Caco-2 (cell line): ENCODE results near the gene MINDY3. TPM values are rescaled to one million over a fixed set of nuclear protein-coding genes. Genes with fewer than 3 reads are reported as not detected.

Experiments used
- BruUV-seq: library from RNA; stranded (reverse); fragments of 400-500 nt; replicated peaks from 2 replicates; lab custom pipeline; 2021; lab: Mats Ljungman, UMichigan
- CTCF ChIA-PET: fragments of 300-600 bp; sonication (Branson Sonifier 250); formaldehyde crosslinking; loops from one replicate; lab custom pipeline; 2022; ENCODE audit warnings: antibody characterized with exemption; lab: Charles Lee
- POLR2A ChIA-PET: fragments of 300-600 bp; sonication (Branson Sonifier 250); formaldehyde crosslinking; loops from one replicate; lab custom pipeline; 2022; ENCODE audit warnings: antibody characterized with exemption; lab: Charles Lee
- DNase-seq, 2 experiments: peaks; one replicate each; pipeline versions ENCODE4 v3.0.0 to v3.0.0-alpha.2; 2020 to 2022
- H3K27me3 ChIP-seq: replicated peaks from 2 replicates; pipeline ENCODE4 v1.6.0; 2011; ENCODE audit warnings: low read length; ENCODE audit not compliant: control insufficient read depth, insufficient read depth
- H3K36me3 ChIP-seq: 2 replicates; pipeline ENCODE4 v1.5.1; 2011; ENCODE audit warnings: low read length; ENCODE audit not compliant: control insufficient read depth, insufficient read depth
- H3K4me1 ChIP-seq: fragments of 250-450 bp; sonication (Bioruptor Pico); 2 replicates; pipeline ENCODE4 v1.5.1; 2020; ENCODE audit warnings: mild to moderate bottlenecking
- H3K4me3 ChIP-seq: 2 replicates; pipeline ENCODE4 v1.5.1; 2011; ENCODE audit warnings: low read depth, mild to moderate bottlenecking, control low read depth, low read length
- H3K9me3 ChIP-seq: fragments of 250-450 bp; sonication (Bioruptor Pico); 2 replicates; pipeline ENCODE4 v1.5.1; 2020; ENCODE audit warnings: mild to moderate bottlenecking, moderate library complexity
- H3K27ac Mint-ChIP-seq: one replicate; pipeline ENCODE4 v1.8.0; 2022; ENCODE audit warnings: mixed read lengths; ENCODE audit not compliant: unreplicated experiment
- H3K27me3 Mint-ChIP-seq: one replicate; pipeline ENCODE4 v1.8.0; 2022; ENCODE audit warnings: mixed read lengths; ENCODE audit not compliant: insufficient read depth, unreplicated experiment
- H3K36me3 Mint-ChIP-seq: one replicate; pipeline ENCODE4 v1.8.0; 2022; ENCODE audit warnings: mild to moderate bottlenecking, mixed read lengths; ENCODE audit not compliant: insufficient read depth, unreplicated experiment
- H3K4me1 Mint-ChIP-seq: one replicate; pipeline ENCODE4 v1.8.0; 2022; ENCODE audit warnings: low read depth, mixed read lengths; ENCODE audit not compliant: unreplicated experiment
- H3K4me3 Mint-ChIP-seq: one replicate; pipeline ENCODE4 v1.8.0; 2022; ENCODE audit warnings: mild to moderate bottlenecking, moderate library complexity, mixed read lengths; ENCODE audit not compliant: unreplicated experiment
- H3K9me3 Mint-ChIP-seq: one replicate; pipeline ENCODE4 v1.8.0; 2022; ENCODE audit warnings: mixed read lengths; ENCODE audit not compliant: unreplicated experiment
- CTCF ChIP-seq, 2 experiments: fragments of 200-600 bp in 1 of 2; IDR thresholded peaks; 1 replicate in 1 of 2; 2 replicates in 1 of 2; pipeline versions ENCODE4 v1.5.1 to v1.8.0; 2011 to 2022; ENCODE audit warnings: antibody characterized with exemption in 1 of 2, control low read depth in 1 of 2, inconsistent platforms in 1 of 2, low read depth in 1 of 2, low read length in 1 of 2, mild to moderate bottlenecking in 1 of 2, moderate library complexity in 1 of 2; ENCODE audit not compliant: insufficient read depth in 1 of 2, severe bottlenecking in 1 of 2, unreplicated experiment in 1 of 2
- intact Hi-C: fragments of 100-400 bp; cut with micrococcal nuclease; formaldehyde crosslinking; loops from one replicate; pipeline ENCODE4 v1.10.0; 2022; ENCODE audit not compliant: unreplicated experiment
- total RNA-seq: library from RNA; stranded (reverse); gene quantifications from 2 replicates; pipeline ENCODE4 v1.2.3, GENCODE V29; 2022

Gene MINDY3
- total RNA-seq, 1 experiment from 2014 or later = 25.9 TPM

DNA sequence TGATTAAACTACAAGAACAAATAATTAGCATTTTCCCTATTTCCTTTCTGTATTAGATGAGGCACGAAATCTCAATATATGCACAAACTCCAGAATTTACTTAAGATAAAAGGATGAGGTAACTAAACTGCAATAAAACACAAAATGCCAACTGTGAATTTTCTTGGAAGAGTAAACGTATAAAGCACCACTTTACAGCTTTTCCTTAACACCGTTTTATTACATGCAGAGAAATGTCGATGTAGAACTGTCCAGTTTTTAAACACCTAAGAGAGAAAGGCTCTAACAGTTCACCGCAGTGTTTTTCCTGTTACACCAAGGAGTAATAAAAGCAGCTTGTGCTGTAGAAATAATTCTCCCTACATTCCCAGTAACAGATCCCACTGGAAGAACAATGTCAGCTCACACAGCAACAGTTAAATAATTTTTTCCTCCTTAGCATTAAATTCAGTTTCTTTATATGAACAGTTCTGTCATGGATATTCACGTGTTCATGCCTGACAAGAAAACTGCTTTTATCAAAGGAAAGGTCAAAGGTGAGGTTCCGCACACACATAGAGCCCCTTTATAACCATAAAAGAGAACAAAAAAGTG, 52.0 kb downstream of the MINDY3 start:
- BruUV-seq = no TSS peak

DNA sequence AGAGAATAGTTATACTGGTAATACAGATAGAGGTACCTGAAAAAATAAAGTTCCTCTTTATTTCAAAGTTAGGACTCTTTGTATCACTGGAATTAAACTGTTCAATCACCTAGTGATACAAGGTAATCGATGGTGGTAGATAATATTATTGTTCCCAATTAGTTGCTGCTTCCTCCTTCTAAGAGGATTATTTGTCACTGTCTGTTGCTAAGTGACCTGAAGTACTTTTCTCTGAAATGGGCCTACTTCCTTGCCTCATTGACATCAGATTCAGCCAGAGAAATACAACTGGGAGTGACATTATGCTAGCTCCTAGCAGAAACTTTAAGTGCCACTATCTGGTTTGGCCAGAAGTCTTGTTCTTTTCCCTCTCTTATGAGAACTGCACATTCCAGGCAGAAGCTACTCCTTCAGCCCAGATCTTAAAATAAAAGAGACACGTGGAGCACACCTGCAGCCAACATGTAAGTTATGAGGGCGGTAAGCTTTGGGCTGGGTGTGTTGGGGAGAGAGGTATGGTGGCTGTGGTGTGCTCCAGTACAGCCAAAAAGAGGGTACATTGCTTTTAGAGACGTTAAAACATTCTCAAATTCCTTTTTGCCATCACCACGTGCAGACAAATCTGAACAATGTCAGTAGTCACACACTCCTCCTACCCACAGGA, 54.8 kb downstream of the MINDY3 start:
- CTCF ChIA-PET = no interaction called here
- no peaks in the 10 kb centered on the region for H3K27me3 Mint-ChIP-seq
- no peaks in the 10 kb centered on the region for H3K36me3 ChIP-seq

More for the DNA sequence above, 52.0 kb downstream of the MINDY3 start:
- Mint-ChIP-seq H3K4me1 (peaks cover 8% of the 10 kb centered on the region), H3K9me3 (no peaks in the 10 kb centered on the region), H3K4me3 (no peak overlapping the region), H3K36me3 (peaks cover 5% of the 10 kb centered on the region), H3K27me3 (no peaks in the 10 kb centered on the region), H3K27ac (no peak overlapping the region)
- POLR2A ChIA-PET = no interaction called here
- Histone ChIP-seq H3K4me1 (peaks cover 7% of the 10 kb centered on the region), H3K27me3 (no peaks in the 10 kb centered on the region), H3K36me3 (no peaks in the 10 kb centered on the region), H3K9me3 (no peaks in the 10 kb centered on the region), H3K4me3 (no peak overlapping the region)
- intact Hi-C loops = no loop called here
- TF ChIP-seq CTCF (IDR thresholded peaks at IDR 0.05; ENCODE audit: insufficient read depth in 1 of 2, low read depth in 1 of 2, low read length in 1 of 2, severe bottlenecking in 1 of 2, unreplicated experiment in 1 of 2) = no peak
- CTCF ChIA-PET = no interaction called here
- no peak for DNase-seq

DNA sequence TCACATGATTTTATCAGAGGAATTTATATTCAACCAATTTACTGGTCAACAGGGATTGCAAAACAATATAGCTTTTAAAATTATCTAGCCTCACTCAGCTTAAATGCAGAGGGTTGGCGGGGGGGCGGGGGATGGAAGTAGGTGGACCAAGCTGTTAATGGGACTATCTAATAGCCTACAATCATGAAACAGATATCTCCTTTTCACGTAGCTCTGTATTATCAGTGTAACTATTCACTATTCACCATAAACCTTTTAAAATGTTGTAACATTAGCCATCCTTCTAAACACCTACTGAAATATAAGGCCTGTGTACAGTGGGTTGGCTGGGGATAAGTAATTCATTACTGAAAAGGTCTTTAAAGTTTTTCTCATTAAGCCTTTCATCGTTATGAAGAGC, 56.2 kb downstream of the MINDY3 start:
- H3K27me3 ChIP-seq = no peaks in the 10 kb centered on the region; the same call in 1 of the 2 replicates
- H3K36me3 Mint-ChIP-seq = no peaks in the 10 kb centered on the region
- no peak overlapping the region for H3K4me3 Mint-ChIP-seq
- no peaks in the 10 kb centered on the region for H3K27me3 Mint-ChIP-seq
- no peak overlapping the region for H3K27ac Mint-ChIP-seq
- no peaks in the 10 kb centered on the region for H3K9me3 ChIP-seq
- H3K4me3 ChIP-seq = no peak overlapping the region
- TF ChIP-seq CTCF (IDR thresholded peaks at IDR 0.05; ENCODE audit: insufficient read depth in 1 of 2, low read depth in 1 of 2, low read length in 1 of 2, severe bottlenecking in 1 of 2, unreplicated experiment in 1 of 2) = no peak
- H3K4me1 Mint-ChIP-seq = peaks cover 8% of the 10 kb centered on the region
- peaks cover 7% of the 10 kb centered on the region for H3K4me1 ChIP-seq
- intact Hi-C loops = no loop called here
- no peaks in the 10 kb centered on the region for H3K36me3 ChIP-seq
- ChIA-PET CTCF (interaction anchor here (0.6 kb wide), 1 partner anchor 360 kb away, joined by 5 read pairs; no protein-coding TSS in a partner anchor), POLR2A (no interaction called here)
- H3K9me3 Mint-ChIP-seq = no peaks in the 10 kb centered on the region
- BruUV-seq = no TSS peak
- DNase-seq = no peak

More for the DNA sequence above, 54.8 kb downstream of the MINDY3 start:
- no peak for DNase-seq
- Histone ChIP-seq H3K27me3 (no peaks in the 10 kb centered on the region; the same call in 1 of the 2 replicates), H3K4me3 (no peak overlapping the region), H3K4me1 (peaks cover 7% of the 10 kb centered on the region), H3K9me3 (no peaks in the 10 kb centered on the region)
- Mint-ChIP-seq H3K4me1 (peaks cover 8% of the 10 kb centered on the region), H3K4me3 (no peak overlapping the region), H3K27ac (no peak overlapping the region), H3K9me3 (no peaks in the 10 kb centered on the region), H3K36me3 (no peaks in the 10 kb centered on the region)
- intact Hi-C loops = no loop called here
- no TSS peak for BruUV-seq
- POLR2A ChIA-PET = no interaction called here
- no peak for TF ChIP-seq CTCF (IDR thresholded peaks at IDR 0.05; ENCODE audit: insufficient read depth in 1 of 2, low read depth in 1 of 2, low read length in 1 of 2, severe bottlenecking in 1 of 2, unreplicated experiment in 1 of 2)
